Skeletal muscle tissue (tissue), 4 donors: ENCODE data around the gene SNPH. TPM values are rescaled to one million over a fixed set of nuclear protein-coding genes. Genes with fewer than 3 reads are reported as not detected.

Experiments
- H3K27ac ChIP-seq: one replicate; pipeline ENCODE4 v1.7.0; 2013; ENCODE audit warnings: mild to moderate bottlenecking, low read depth, low read length, inconsistent platforms
- H3K27me3 ChIP-seq, 3 donors: one replicate each; pipeline ENCODE4 v1.7.0; 2013; ENCODE audit warnings: low read length in 3 of 3; ENCODE audit not compliant: control insufficient read depth in 3 of 3, insufficient read depth in 3 of 3
- H3K36me3 ChIP-seq, 3 donors: one replicate each; pipeline ENCODE4 v1.7.0; 2013; ENCODE audit warnings: low read length in 3 of 3; ENCODE audit not compliant: control insufficient read depth in 3 of 3, insufficient read depth in 3 of 3
- H3K4me1 ChIP-seq, 3 donors: one replicate each; pipeline ENCODE4 v1.7.0; 2013; ENCODE audit warnings: low read length in 3 of 3, mild to moderate bottlenecking in 3 of 3; ENCODE audit not compliant: control insufficient read depth in 3 of 3, insufficient read depth in 3 of 3
- H3K4me3 ChIP-seq, 3 donors: one replicate each; pipeline ENCODE4 v1.7.0; 2013; ENCODE audit warnings: low read length in 3 of 3
- H3K9ac ChIP-seq, 3 donors: one replicate each; pipeline ENCODE4 v1.7.0; 2013; ENCODE audit warnings: low read length in 3 of 3, mild to moderate bottlenecking in 3 of 3, moderate library complexity in 2 of 3, low read depth in 1 of 3
- H3K9me3 ChIP-seq, 3 donors: one replicate each; pipeline ENCODE4 v1.7.0; 2013; ENCODE audit warnings: low read length in 3 of 3; ENCODE audit not compliant: control insufficient read depth in 3 of 3
- total RNA-seq: library from RNA; depleted of rRNA; stranded (reverse); fragments of >200 nt; gene quantifications from one replicate; pipeline ENCODE4 v1.2.3, GENCODE V29; 2014
- donor health status: Osteomylitis.

The SNPH gene
- total RNA-seq, 1 donor from 2014 or later: 3.7 TPM

DNA sequence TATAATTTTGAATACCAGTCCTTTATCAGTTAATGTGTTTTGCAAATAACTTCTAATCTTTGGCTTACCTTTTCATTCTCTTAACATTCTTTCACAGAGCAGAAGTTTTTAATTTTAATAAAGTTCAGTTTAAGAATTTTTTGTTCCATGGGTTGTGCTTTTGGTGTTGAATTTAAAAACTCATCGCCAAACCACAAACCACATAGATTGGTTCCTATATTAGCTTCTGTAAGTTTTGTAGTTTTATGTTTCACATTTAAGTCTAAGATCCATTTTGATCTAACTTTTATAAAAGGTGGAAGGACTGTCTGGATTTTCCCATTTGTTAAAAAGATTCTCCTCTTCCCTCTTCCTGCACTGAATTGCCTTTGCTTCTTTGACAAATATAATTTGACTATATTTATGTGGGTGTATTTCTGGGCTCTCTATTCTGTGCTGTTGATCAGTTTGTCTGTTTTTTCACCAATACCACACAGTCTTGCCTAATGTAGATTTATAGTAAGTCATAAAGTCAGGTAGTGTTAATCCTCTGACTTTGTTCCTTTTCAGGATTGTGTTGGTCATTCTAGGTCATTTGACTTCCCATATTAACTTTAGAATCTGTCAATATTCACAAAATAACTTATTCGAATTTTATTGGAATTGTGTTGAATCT, 80.3 kb downstream of the SNPH start:
- H3K4me3 ChIP-seq: no peak overlapping the region
- H3K27ac ChIP-seq: no peak overlapping the region
- no peaks in the 10 kb centered on the region for H3K36me3 ChIP-seq
- H3K9ac ChIP-seq: no peak overlapping the region
- H3K27me3 ChIP-seq: no peaks in the 10 kb centered on the region
- no peaks in the 10 kb centered on the region for H3K9me3 ChIP-seq
- peaks cover 0 to 2% (median 0%) of the 10 kb centered on the region in 3 donors for H3K4me1 ChIP-seq

DNA sequence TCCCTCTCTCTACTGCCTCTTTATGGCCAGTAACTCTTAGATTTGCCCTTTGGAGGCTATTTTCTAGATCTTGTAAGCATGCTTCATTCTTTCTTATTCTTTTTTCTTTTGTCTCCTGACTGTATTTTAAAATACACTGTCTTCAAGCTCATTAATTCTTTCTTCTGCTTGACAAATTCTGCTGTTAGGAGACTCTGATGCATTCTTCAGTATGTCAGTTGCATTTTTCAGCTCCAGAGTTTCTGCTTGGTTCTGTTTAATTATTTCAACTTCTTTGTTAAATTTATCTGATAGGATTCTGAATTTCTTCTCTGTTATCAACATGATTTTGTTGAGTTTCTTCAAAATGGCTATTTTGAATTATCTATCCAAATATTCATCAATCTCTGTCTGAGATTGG, 87.9 kb downstream of the SNPH start:
- peaks cover 4 to 7% (median 6%) of the 10 kb centered on the region in 3 donors for H3K36me3 ChIP-seq
- H3K27ac ChIP-seq: no peak overlapping the region
- H3K27me3 ChIP-seq: no peaks in the 10 kb centered on the region
- H3K4me3 ChIP-seq: no peak overlapping the region
- no peaks in the 10 kb centered on the region for H3K9me3 ChIP-seq
- no peak overlapping the region for H3K9ac ChIP-seq
- no peaks in the 10 kb centered on the region for H3K4me1 ChIP-seq

DNA sequence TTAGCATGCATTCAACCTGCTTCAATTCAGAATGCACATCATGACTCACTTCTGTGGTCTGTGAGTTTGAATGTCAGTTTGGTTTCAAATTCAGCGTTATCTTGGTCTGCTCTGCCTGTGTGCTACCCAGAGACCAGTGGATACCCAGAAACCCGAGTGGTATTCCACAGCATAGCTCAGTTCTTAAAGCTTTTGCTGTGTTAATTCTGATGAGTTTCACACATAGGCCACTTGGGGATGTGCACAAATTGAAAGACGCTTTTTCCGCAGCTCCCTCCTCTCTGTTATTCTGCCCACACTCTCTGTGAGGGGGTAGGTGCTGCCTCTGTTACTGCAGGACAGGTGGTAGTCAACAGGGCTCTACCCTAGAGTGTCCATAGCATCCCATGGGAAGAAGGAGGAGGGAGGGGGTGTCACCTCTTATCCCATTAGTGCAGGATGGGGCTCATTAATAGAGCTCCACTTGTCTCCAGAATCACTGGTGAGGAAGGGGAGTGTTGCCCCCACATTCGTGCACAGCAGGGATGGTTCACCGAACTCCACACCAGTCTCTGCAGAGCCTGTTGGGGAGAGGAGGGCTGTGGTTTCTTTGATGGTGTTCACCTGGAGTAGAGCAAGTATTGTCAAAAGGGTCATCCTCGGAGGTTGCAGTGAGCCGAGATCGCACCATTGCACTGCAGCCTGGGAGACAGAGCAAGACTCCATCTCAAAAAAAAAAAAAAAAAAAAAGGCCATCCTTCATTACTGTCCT, 92.0 kb downstream of the SNPH start:
- Histone ChIP-seq H3K27ac (no peak overlapping the region), H3K4me1 (no peaks in the 10 kb centered on the region), H3K27me3 (no peaks in the 10 kb centered on the region), H3K36me3 (peaks cover 4 to 23% (median 12%) of the 10 kb centered on the region in 3 donors), H3K9ac (no peak overlapping the region), H3K9me3 (no peaks in the 10 kb centered on the region), H3K4me3 (no peak overlapping the region)

Other genes starting within 250 kb of the SNPH start
- 17.2 TPM for gene PSMF1, start 147.7 kb upstream of the SNPH start, total RNA-seq
- gene TMEM74B, start 81.3 kb upstream of the SNPH start, total RNA-seq: 1.6 TPM
- 0.52 TPM for gene C20orf202, start 62.8 kb upstream of the SNPH start, total RNA-seq
- not detected for gene RAD21L1, start 40.2 kb upstream of the SNPH start, total RNA-seq
- 1.6 TPM for gene SDCBP2, start 62.8 kb downstream of the SNPH start, total RNA-seq
- gene FKBP1A, start 126.8 kb downstream of the SNPH start, total RNA-seq: 56.4 TPM
- gene NSFL1C, start 200.6 kb downstream of the SNPH start, total RNA-seq: 28.7 TPM
- 1.6 TPM for gene SIRPB2, start 225.1 kb downstream of the SNPH start, total RNA-seq